H9 (cell line): ENCODE measurements around the gene FN3KRP. TPM values are rescaled to one million over a fixed set of nuclear protein-coding genes. Genes with fewer than 3 reads are reported as not detected.

Experiments
- DNase-seq: peaks from one replicate; pipeline ENCODE4 v3.0.0-alpha.2; 2017
- H2AFZ ChIP-seq: one replicate; pipeline ENCODE4 v1.6.1; 2013; ENCODE audit warnings: mild to moderate bottlenecking, low read length, control low read depth, moderate library complexity
- H2AK5ac ChIP-seq: 2 replicates; pipeline ENCODE4 v1.6.1; 2013; ENCODE audit warnings: low read length, control low read depth, mixed read lengths; ENCODE audit not compliant: insufficient read length
- H2BK120ac ChIP-seq: one replicate; pipeline ENCODE4 v1.6.1; 2013; ENCODE audit warnings: low read depth, mild to moderate bottlenecking, low read length, control low read depth, inconsistent platforms; ENCODE audit not compliant: poor library complexity, severe bottlenecking
- H2BK12ac ChIP-seq: 2 replicates; pipeline ENCODE4 v1.6.1; 2013; ENCODE audit warnings: low read length, control low read depth, mixed read lengths, low read depth; ENCODE audit not compliant: insufficient read length
- H2BK15ac ChIP-seq: 2 replicates; pipeline ENCODE4 v1.6.1; 2013; ENCODE audit warnings: low read depth, low read length, control low read depth
- H2BK20ac ChIP-seq: one replicate; pipeline ENCODE4 v1.6.1; 2013; ENCODE audit warnings: low read depth, mild to moderate bottlenecking, low read length, control low read depth, inconsistent platforms; ENCODE audit not compliant: poor library complexity, severe bottlenecking
- H2BK5ac ChIP-seq: 2 replicates; pipeline ENCODE4 v1.6.1; 2013; ENCODE audit warnings: low read length, control low read depth, mixed read lengths; ENCODE audit not compliant: insufficient read length
- H3K14ac ChIP-seq: 2 replicates; pipeline ENCODE4 v1.6.1; 2013; ENCODE audit warnings: low read length, control low read depth; ENCODE audit not compliant: insufficient read depth
- H3K18ac ChIP-seq: 2 replicates; pipeline ENCODE4 v1.6.1; 2013; ENCODE audit warnings: low read depth, mild to moderate bottlenecking, mixed read lengths, low read length, control low read depth; ENCODE audit not compliant: insufficient read length
- H3K23ac ChIP-seq: 2 replicates; pipeline ENCODE4 v1.6.1; 2013; ENCODE audit warnings: low read length, control low read depth, mixed read lengths, low read depth; ENCODE audit not compliant: insufficient read length
- H3K23me2 ChIP-seq: 2 replicates; pipeline ENCODE4 v1.6.1; 2013; ENCODE audit warnings: low read depth, mild to moderate bottlenecking, mixed read lengths, low read length, control low read depth; ENCODE audit not compliant: insufficient read length, poor library complexity, severe bottlenecking
- H3K27ac ChIP-seq: 2 replicates; pipeline ENCODE4 v1.5.1; 2013; ENCODE audit warnings: low read length, control low read depth, mixed read lengths, low read depth; ENCODE audit not compliant: insufficient read length
- H3K27me3 ChIP-seq: 2 replicates; pipeline ENCODE4 v1.6.1; 2013; ENCODE audit warnings: low read length, control low read depth, inconsistent platforms; ENCODE audit not compliant: insufficient read depth
- H3K4ac ChIP-seq: 2 replicates; pipeline ENCODE4 v1.6.1; 2013; ENCODE audit warnings: low read depth, mild to moderate bottlenecking, control low read depth, inconsistent platforms, low read length, moderate library complexity
- H3K4me1 ChIP-seq: 2 replicates; pipeline ENCODE4 v1.6.1; 2013; ENCODE audit warnings: low read length, control low read depth, inconsistent platforms; ENCODE audit not compliant: insufficient read depth
- H3K4me2 ChIP-seq: 2 replicates; pipeline ENCODE4 v1.6.1; 2013; ENCODE audit warnings: low read length, control low read depth, mixed read lengths; ENCODE audit not compliant: insufficient read length, insufficient read depth
- H3K56ac ChIP-seq: 2 replicates; pipeline ENCODE4 v1.6.1; 2013; ENCODE audit warnings: low read depth, mild to moderate bottlenecking, mixed read lengths, low read length, control low read depth; ENCODE audit not compliant: insufficient read length
- H3K79me1 ChIP-seq: 2 replicates; pipeline ENCODE4 v1.6.1; 2013; ENCODE audit warnings: low read depth, mild to moderate bottlenecking, moderate library complexity, low read length, control low read depth, inconsistent platforms; ENCODE audit not compliant: insufficient read depth, poor library complexity, severe bottlenecking
- H3K79me2 ChIP-seq: 2 replicates; pipeline ENCODE4 v1.6.1; 2013; ENCODE audit warnings: low read length, control low read depth, inconsistent platforms; ENCODE audit not compliant: insufficient read depth
- H3K9ac ChIP-seq: 2 replicates; pipeline ENCODE4 v1.6.1; 2013; ENCODE audit warnings: low read length, control low read depth, mixed read lengths; ENCODE audit not compliant: insufficient read length; ENCODE audit errors: extremely low read depth
- H3K9me3 ChIP-seq: one replicate; pipeline ENCODE4 v1.6.1; 2013; ENCODE audit warnings: low read depth, low read length, inconsistent platforms; ENCODE audit not compliant: control insufficient read depth
- H3T11ph ChIP-seq: one replicate; pipeline ENCODE4 v1.6.1; 2013; ENCODE audit warnings: mild to moderate bottlenecking, low read length, control low read depth, inconsistent platforms
- H4K20me1 ChIP-seq: one replicate; pipeline ENCODE4 v1.6.1; 2013; ENCODE audit not compliant: control insufficient read depth, insufficient read length, insufficient read depth
- H4K5ac ChIP-seq: 2 replicates; pipeline ENCODE4 v1.6.1; 2013; ENCODE audit warnings: low read depth, mild to moderate bottlenecking, mixed read lengths, low read length, control low read depth; ENCODE audit not compliant: insufficient read length
- H4K8ac ChIP-seq: replicated peaks from 2 replicates; pipeline ENCODE4 v1.6.1; 2013; ENCODE audit warnings: low read length, control low read depth, mixed read lengths, low read depth; ENCODE audit not compliant: insufficient read length
- H4K91ac ChIP-seq: 2 replicates; pipeline ENCODE4 v1.6.1; 2013; ENCODE audit warnings: low read depth, mild to moderate bottlenecking, moderate library complexity, mixed read lengths, low read length, control low read depth; ENCODE audit not compliant: insufficient read length
- H3K27ac Mint-ChIP-seq, 3 experiments: 2 replicates in 2 of 3; 3 replicates in 1 of 3; pipeline ENCODE4 v1.8.0; 2020 to 2021; ENCODE audit warnings: mixed read lengths in 3 of 3, mild to moderate bottlenecking in 1 of 3, moderate library complexity in 1 of 3
- H3K27me3 Mint-ChIP-seq: 2 replicates; pipeline ENCODE4 v1.8.0; 2021; ENCODE audit warnings: low read depth, mild to moderate bottlenecking, moderate library complexity, mixed read lengths
- H3K36me3 Mint-ChIP-seq, 3 experiments: 2 replicates in 2 of 3; 3 replicates in 1 of 3; pipeline ENCODE4 v1.8.0; 2020 to 2021; ENCODE audit warnings: low read depth in 3 of 3, mixed read lengths in 3 of 3; ENCODE audit not compliant: insufficient read depth in 1 of 3
- H3K4me1 Mint-ChIP-seq, 2 experiments: 2 replicates each; pipeline ENCODE4 v1.8.0; 2020; ENCODE audit warnings: mixed read lengths in 2 of 2
- H3K4me3 Mint-ChIP-seq, 2 experiments: 2 replicates in 1 of 2; 3 replicates in 1 of 2; pipeline ENCODE4 v1.8.0; 2020 to 2021; ENCODE audit warnings: mild to moderate bottlenecking in 2 of 2, mixed read lengths in 2 of 2, moderate library complexity in 1 of 2
- H3K9me3 Mint-ChIP-seq, 2 experiments: 2 replicates in 1 of 2; 3 replicates in 1 of 2; pipeline ENCODE4 v1.8.0; 2020; ENCODE audit warnings: mild to moderate bottlenecking in 2 of 2, mixed read lengths in 2 of 2, moderate library complexity in 1 of 2
- WGBS: extraction: QIAGEN DNeasy Blood & Tissue Kit; methylation state at CpG from one replicate; pipeline ENCODE4 v1.1.7; 2013; ENCODE audit warnings: missing lambda C conversion rate, low lambda C conversion rate, mixed read lengths; ENCODE audit not compliant: insufficient read length; ENCODE audit errors: extremely low coverage; 5-methylcytosine and 5-hydroxymethylcytosine counted together
- total RNA-seq: library from RNA; stranded (reverse); gene quantifications from 2 replicates; pipeline ENCODE4 v1.2.1, GENCODE V29; 2021
- TF ChIP-seq, protein P1 (sequence below): fragments of 200-600 bp; sonication (generic); conservative IDR thresholded peaks from 3 replicates; pipeline ENCODE4 v1.8.0; 2021; ENCODE audit warnings: antibody characterized with exemption, mild to moderate bottlenecking

Gene FN3KRP
- total RNA-seq, 1 experiment from 2014 or later: 32.9 TPM

DNA sequence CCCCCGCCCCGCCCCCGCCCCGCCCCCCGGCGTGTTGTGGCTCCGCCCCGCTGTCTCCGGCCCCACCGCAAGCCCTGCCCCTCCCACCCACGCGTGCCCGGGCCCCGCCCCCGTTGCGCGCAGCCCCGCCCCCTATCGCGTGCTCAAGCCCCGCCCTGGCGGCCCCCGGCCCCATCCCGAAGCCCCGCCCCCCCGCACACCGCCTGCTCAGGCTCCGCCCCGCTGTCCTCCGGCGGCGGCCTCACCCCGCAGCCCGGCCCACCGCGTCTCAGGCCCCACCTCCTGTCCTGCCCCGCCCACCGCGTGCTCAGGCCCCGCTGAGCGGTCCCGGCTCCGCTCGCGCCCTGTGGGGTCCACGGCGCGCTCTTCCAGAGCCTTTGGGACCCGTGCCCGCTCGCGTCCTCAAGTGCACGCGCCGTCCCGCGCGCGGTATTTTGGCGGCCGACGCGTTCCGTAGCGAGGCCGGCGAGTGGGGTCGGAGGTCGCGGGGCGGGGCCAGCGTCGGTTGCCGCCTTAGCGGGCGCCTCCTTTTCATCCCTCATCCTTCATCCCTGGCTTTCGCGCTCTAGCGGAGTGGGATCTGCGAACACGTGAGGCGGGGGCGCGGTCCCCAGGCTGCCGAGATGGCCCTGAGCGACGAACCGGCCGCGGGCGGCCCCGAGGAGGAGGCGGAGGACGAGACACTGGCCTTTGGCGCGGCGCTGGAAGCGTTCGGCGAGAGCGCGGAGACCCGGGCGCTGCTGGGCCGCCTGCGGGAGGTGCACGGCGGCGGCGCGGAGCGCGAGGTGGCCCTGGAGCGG is 35.3 kb downstream of the FN3KRP start, which contains the start of gene TBCD:
Gene TBCD, plus strand, starts transcription at position 495 of the 800 bp plus-strand sequence. Its CDS starts 129 bp downstream, at position 624.
- H3K4ac ChIP-seq: no peak within 1 kb of the TSS
- peak within 1 kb of the TSS; percentile 82 for H3K18ac ChIP-seq
- H2AFZ ChIP-seq: no peak within 1 kb of the TSS
- H2BK12ac ChIP-seq: no peak within 1 kb of the TSS
- no peaks in the 10 kb centered on the region for H4K20me1 ChIP-seq
- no peak within 1 kb of the TSS for H4K8ac ChIP-seq
- Mint-ChIP-seq H3K4me3 (peak within 1 kb of the TSS; percentile 86 to 95), H3K27me3 (peaks cover 17% of the 10 kb centered on the region), H3K4me1 (peaks cover 36 to 44% of the 10 kb centered on the region in 2 experiments), H3K9me3 (peaks cover 2 to 4% of the 10 kb centered on the region in 2 experiments; a peak in 3 of 5 replicates), H3K27ac (peak within 1 kb of the TSS in 1 of 3 experiments; percentile 67; a peak in 1 of 7 replicates), H3K36me3 (peaks cover 10 to 23% (median 22%) of the 10 kb centered on the region in 3 experiments)
- H3K56ac ChIP-seq: no peak within 1 kb of the TSS
- no peak within 1 kb of the TSS for H2BK20ac ChIP-seq
- H3K23me2 ChIP-seq: peaks cover 14% of the 10 kb centered on the region
- H3K27ac ChIP-seq: no peak within 1 kb of the TSS
- H3K23ac ChIP-seq: no peak within 1 kb of the TSS
- H2BK15ac ChIP-seq: no peak within 1 kb of the TSS
- no peak within 1 kb of the TSS for H2AK5ac ChIP-seq
- H2BK5ac ChIP-seq: no peak within 1 kb of the TSS
- WGBS: no CpG with 5 or more reads among the region's 114 CpGs
- H3K4me1 ChIP-seq: peaks cover 11% of the 10 kb centered on the region; the same call in 1 of the 2 replicates
- no peak within 1 kb of the TSS for H4K91ac ChIP-seq
- no peaks in the 10 kb centered on the region for H3K9me3 ChIP-seq
- H2BK120ac ChIP-seq: no peak within 1 kb of the TSS
- H3K79me2 ChIP-seq: peaks cover 7% of the 10 kb centered on the region; the same call in 1 of the 2 replicates
- no peak within 1 kb of the TSS for H4K5ac ChIP-seq
- H3K27me3 ChIP-seq: peaks cover 4% of the 10 kb centered on the region; the same call in 1 of the 2 replicates
- H3K79me1 ChIP-seq: no peaks in the 10 kb centered on the region
- H3T11ph ChIP-seq: no peak within 1 kb of the TSS
- H3K14ac ChIP-seq: peak within 1 kb of the TSS; percentile 74
- peak; percentile 91 for DNase-seq
- H3K9ac ChIP-seq: peak within 1 kb of the TSS; percentile 67
- H3K4me2 ChIP-seq: peak within 1 kb of the TSS; percentile 88
- TF ChIP-seq, protein P1, sequence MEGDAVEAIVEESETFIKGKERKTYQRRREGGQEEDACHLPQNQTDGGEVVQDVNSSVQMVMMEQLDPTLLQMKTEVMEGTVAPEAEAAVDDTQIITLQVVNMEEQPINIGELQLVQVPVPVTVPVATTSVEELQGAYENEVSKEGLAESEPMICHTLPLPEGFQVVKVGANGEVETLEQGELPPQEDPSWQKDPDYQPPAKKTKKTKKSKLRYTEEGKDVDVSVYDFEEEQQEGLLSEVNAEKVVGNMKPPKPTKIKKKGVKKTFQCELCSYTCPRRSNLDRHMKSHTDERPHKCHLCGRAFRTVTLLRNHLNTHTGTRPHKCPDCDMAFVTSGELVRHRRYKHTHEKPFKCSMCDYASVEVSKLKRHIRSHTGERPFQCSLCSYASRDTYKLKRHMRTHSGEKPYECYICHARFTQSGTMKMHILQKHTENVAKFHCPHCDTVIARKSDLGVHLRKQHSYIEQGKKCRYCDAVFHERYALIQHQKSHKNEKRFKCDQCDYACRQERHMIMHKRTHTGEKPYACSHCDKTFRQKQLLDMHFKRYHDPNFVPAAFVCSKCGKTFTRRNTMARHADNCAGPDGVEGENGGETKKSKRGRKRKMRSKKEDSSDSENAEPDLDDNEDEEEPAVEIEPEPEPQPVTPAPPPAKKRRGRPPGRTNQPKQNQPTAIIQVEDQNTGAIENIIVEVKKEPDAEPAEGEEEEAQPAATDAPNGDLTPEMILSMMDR: no peak
